ENCODE measurements around the gene APBA1.
A peak's percentile ranks its signal among the peaks of the same experiment; 100 is the strongest.

GRCh38 chr9:69549310-69550202 lies 122.6 kb downstream of the APBA1 start:
- TF ChIP-seq EP300 (IDR thresholded peaks at IDR 0.05) (no peak), CTCF (IDR thresholded peaks at IDR 0.05) (peak; percentile 71 to 80), POLR2A (IDR thresholded peaks at IDR 0.05) (no peak), POLR2AphosphoS5 (IDR thresholded peaks at IDR 0.05) (no peak)

Data from suprapubic skin (tissue), 4 donors.